ENCODE results near the gene FLNC.

- TF ChIP-seq POLR2A (IDR thresholded peaks at IDR 0.05; ENCODE audit: low read length) (no peak), GATA1 (IDR thresholded peaks at IDR 0.05; ENCODE audit: low read depth, low read length) (no peak)
Observed at GRCh38 chr7:128805225-128805624, 25.0 kb upstream of the FLNC start.

All from erythroblast (primary cell).